GM21526 (cell line): ENCODE results near the gene OR4C5.
"Not testable (repeated sequence)": the region's sequence is repeated elsewhere in the genome, so short reads cannot be mapped to it uniquely, and the experiment has no call there.

Source experiments
- ATAC-seq: cut with Tn5 transposase; IDR thresholded peaks from one replicate; pipeline ENCODE4 v1.9.1; 2021; ENCODE audit warnings: moderate library complexity; ENCODE audit not compliant: unreplicated experiment, low FRiP score

The OR4C5 gene

GRCh38 chr11:48366365-48366764 is at the start of gene OR4C5:
OR4C5 (minus strand) TSS chr11:48366465; CDS start chr11:48366465, 0 bp downstream.
- no peak for ATAC-seq

GRCh38 chr11:48384670-48385069 is 18.4 kb upstream of the OR4C5 start:
- ATAC-seq: no peak

DNA sequence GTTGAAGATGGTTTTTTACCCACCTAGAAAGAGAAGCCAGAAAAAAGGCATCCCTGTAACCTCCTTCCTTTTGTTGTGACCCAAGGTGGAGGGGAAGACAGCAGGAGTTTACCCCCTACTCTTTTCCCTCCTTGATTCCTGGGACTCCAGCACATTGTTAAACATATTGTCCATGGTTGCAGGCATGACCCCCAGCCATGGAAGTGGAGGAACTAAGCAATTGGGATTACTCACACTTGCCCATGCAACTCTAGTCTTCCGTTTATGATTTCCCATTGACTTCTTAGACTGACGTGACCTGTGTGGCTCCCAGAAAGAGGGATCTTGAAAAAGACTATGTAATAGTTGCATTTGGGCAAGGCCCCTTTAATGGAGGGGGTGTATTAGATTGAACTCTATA is 17.9 kb upstream of the OR4C5 start:
- ATAC-seq: not testable (repeated sequence)

DNA sequence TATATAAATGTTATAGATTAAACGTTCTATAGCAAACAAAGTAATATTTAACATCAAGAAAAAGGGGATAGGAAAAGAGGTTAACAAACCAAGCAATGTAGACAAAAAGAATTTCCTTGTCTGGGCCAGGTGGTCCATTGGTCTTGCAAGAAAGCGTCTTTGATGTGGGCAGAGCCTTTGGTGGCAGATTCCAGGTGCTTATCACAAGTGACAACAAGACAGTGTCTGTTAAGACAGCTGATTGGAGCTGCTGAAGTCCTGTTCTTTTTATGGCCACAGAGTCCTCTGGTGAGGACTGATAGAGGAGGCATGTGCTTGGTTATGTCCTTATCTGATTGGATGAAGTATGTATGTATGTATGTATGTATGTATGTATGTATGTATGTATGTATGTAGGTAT is 5.0 kb downstream of the OR4C5 start:
- not testable (repeated sequence) for ATAC-seq

GRCh38 chr11:48354677-48355076 is 11.6 kb downstream of the OR4C5 start:
- ATAC-seq: no peak

GRCh38 chr11:48354013-48354412 is 12.3 kb downstream of the OR4C5 start:
- no peak for ATAC-seq

DNA sequence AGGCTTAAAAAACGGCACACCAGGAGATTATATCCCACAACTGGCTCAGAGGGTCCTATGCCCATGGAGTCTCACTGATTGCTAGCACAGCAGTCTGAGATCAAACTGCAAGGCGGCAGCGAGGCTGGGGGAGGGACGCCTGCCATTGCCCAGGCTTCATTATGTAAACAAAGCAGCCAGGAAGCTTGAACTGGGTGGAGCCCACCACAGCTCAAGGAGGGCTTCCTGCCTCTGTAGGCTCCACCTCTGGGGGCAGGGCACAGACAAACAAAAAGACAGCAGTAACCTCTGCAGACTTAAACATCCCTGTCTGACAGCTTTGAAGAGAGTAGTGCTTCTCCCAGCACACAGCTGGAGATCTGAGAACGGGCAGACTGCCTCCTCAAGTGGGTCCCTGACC is 20.0 kb downstream of the OR4C5 start:
- ATAC-seq: not testable (repeated sequence)

DNA sequence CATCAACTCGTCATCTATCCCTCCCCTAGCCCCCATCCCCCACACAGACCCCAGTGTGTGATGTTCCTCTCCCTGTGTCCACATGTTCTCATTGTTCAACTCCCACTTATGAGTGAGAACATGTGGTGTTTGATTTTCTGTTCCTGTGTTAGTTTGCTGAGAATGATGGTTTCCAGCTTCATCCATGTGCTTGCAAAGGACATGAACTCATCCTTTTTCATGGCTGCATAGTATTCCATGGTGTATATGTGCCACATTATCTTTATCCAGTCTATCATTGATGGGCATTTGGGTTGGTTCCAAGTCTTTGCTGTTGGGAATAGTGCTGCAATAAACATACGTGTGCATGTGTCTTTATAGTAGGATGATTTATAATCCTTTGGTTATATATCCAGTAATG is 23.8 kb downstream of the OR4C5 start:
- not testable (repeated sequence) for ATAC-seq

- ATAC-seq: no peak
These were observed 24.8 kb downstream of the OR4C5 start for GRCh38 chr11:48341466-48341865.

DNA sequence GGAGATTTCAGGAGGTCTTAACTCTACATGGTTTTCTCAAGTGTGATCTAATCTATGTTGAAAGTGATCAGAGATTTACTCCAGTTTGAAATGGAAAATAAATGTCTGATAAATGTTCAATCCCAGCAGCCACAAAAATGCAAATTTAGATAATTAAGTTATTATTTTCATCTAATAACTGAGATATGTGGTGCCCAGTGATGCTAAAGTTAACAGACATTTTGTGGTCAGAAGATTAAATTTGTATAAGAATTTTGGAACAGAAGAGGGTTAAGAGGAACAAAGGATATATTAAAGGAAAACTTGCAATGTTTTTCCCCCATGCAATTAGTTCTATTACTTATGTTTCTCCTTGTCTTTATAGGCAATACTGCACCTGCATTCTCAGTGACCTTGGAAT is 41.6 kb downstream of the OR4C5 start, which contains the start of gene OR4C3:
TSS of gene OR4C3 (plus strand) at position 301 of the 400 bp plus-strand sequence. CDS start 102 bp downstream, outside the sequence.
- not testable (repeated sequence) for ATAC-seq

DNA sequence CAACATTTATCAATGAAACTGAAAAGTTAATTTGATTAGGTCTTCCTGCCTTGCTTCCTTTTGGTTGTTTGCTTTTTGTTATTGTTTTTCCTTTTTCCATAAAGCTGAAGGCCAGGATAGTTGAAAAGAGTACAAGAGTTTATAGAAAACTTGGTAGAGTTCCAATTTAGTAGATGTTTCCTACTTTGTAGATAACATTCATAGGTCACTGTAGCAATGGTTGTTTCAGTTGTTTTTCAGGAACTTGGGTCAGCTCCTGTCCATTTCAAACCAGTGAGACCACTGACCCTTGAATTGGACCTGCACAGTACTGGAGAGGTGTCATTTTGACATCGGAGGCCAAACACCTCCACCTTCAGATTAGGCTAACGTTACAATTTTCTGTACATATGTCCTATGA is 46.5 kb downstream of the OR4C5 start:
- ATAC-seq: not testable (repeated sequence)
